Measurements from ENCODE around the gene SLC3A2. TPM values are rescaled to one million over a fixed set of nuclear protein-coding genes. Genes with fewer than 3 reads are reported as not detected.

Gene SLC3A2
- total RNA-seq, result 139 TPM

GRCh38 chr11:62880803-62881578 is at the start of gene SLC3A2:
TSS of gene SLC3A2 (plus strand) at chr11:62880896. CDS start at chr11:62881024, 128 bp downstream.

GRCh38 chr11:62831520-62832335 is 49.0 kb upstream of the SLC3A2 start, which contains the start of gene STX5:
TSS of gene STX5 (minus strand) at chr11:62832051. CDS start at chr11:62831243, 808 bp downstream.

GRCh38 chr11:62832336-62833234 is 48.1 kb upstream of the SLC3A2 start, which contains the start of gene TEX54:
TSS of gene TEX54 (minus strand) at chr11:62832841.

DNA sequence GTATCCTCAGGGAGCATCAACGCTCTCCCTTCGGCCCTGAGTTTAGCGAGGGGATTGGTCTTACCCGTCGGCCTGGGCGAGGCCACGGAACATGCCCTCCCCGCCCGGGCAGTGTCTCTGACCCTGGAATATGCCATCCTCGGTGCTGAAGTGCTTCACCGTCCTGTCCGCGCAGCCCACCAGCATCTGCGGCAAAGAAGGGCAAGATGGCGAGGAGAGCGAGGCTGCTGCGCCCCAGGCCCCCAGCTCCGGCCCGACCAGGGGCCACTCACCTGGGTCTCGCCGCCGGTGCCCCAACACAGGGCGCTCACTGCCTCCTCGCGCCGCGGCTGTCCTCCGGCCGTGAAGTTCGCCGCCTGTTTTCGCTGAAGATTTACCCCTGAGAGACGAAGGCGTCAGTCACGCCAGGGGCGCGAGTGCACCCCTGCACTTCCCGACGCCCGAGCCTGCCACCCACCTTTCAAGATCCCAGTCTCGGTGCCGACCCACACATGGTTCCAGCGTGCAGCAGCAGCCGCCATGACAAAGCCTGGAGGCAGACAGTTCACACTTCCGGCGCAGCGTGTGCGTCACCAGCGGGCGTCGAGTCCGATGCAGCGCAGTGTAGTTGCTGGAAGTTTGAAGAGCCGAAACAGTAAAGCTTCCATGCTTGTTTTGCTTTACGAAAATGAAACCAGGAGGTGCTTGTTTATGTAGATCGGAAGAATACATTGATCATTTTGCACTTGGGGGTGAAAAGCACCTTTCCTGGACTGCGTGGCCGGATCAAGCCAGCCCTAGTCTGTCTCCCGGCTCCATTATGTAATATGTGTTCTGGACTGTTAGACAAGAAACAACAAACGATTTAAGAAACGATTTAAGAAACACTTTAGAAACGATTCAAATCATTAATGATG is 41.4 kb upstream of the SLC3A2 start, which contains the start of gene WDR74:
WDR74 (minus strand) TSS at position 541 of the 896 bp plus-strand sequence; CDS start at position 521, 20 bp downstream.

GRCh38 chr11:62921201-62921572 is 40.5 kb downstream of the SLC3A2 start, which contains the start of gene CHRM1:
TSS of gene CHRM1 (minus strand) at chr11:62921363. CDS start at chr11:62911100, 10,263 bp downstream.

Small RNA genes within 50 kb of the gene (small RNA-seq; reads per million reads assigned to genes)
- gene RF00099 (ENCODE audit: low replicate concordance) (not detected), gene RN7SL259P (ENCODE audit: low replicate concordance) (not detected), gene SNORD22 (ENCODE audit: low replicate concordance) (not detected), gene SNORD26 (ENCODE audit: low replicate concordance) (not detected), gene SNORD27 (ENCODE audit: low replicate concordance) (not detected), gene SNORD28 (ENCODE audit: low replicate concordance) (not detected), gene SNORD30 (ENCODE audit: low replicate concordance) (379 reads per million, percentile 98 among the genes with 10 or more reads in this experiment)

Other genes with a start within 250 kb of the SLC3A2 start
- gene GANAB, start 234.3 kb upstream of the SLC3A2 start, total RNA-seq, result 253 TPM
- 23.0 TPM for gene INTS5, start 227.6 kb upstream of the SLC3A2 start, total RNA-seq
- 20.1 TPM for gene C11orf98, start 215.7 kb upstream of the SLC3A2 start, total RNA-seq
- gene CSKMT, start 215.6 kb upstream of the SLC3A2 start, total RNA-seq, result 8.9 TPM
- 10.2 TPM for gene UQCC3, start 209.2 kb upstream of the SLC3A2 start, total RNA-seq
- gene LBHD1, start 208.6 kb upstream of the SLC3A2 start, total RNA-seq, result 4.0 TPM
- 89.0 TPM for gene UBXN1, start 201.8 kb upstream of the SLC3A2 start, total RNA-seq
- gene LRRN4CL, start 191.4 kb upstream of the SLC3A2 start, total RNA-seq, result 5.4 TPM
- gene BSCL2, start 173.5 kb upstream of the SLC3A2 start, total RNA-seq, result 79.3 TPM
- gene GNG3, start 173.2 kb upstream of the SLC3A2 start, total RNA-seq, result not detected
- gene HNRNPUL2, start 153.4 kb upstream of the SLC3A2 start, total RNA-seq, result 39.5 TPM
- 34.4 TPM for gene TTC9C, start 152.4 kb upstream of the SLC3A2 start, total RNA-seq
- 14.8 TPM for gene ZBTB3, start 126.7 kb upstream of the SLC3A2 start, total RNA-seq
- 87.4 TPM for gene POLR2G, start 119.3 kb upstream of the SLC3A2 start, total RNA-seq
- gene TAF6L, start 109.5 kb upstream of the SLC3A2 start, total RNA-seq, result 36.1 TPM
- gene TMEM179B, start 93.5 kb upstream of the SLC3A2 start, total RNA-seq, result 43.4 TPM
- gene TMEM223, start 88.9 kb upstream of the SLC3A2 start, total RNA-seq, result 20.4 TPM
- 37.9 TPM for gene NXF1, start 75.5 kb upstream of the SLC3A2 start, total RNA-seq
- gene STX5, start 48.8 kb upstream of the SLC3A2 start, total RNA-seq, result 34.2 TPM
- gene TEX54, start 48.1 kb upstream of the SLC3A2 start, total RNA-seq, result not detected
- gene WDR74, start 41.3 kb upstream of the SLC3A2 start, total RNA-seq, result 33.6 TPM
- gene CHRM1, start 40.5 kb downstream of the SLC3A2 start, total RNA-seq, result not detected
- 9.7 TPM for gene SLC22A6, start 104.1 kb downstream of the SLC3A2 start, total RNA-seq
- 10.3 TPM for gene SLC22A8, start 134.9 kb downstream of the SLC3A2 start, total RNA-seq